A673 (cell line): ENCODE measurements around the gene OLAH.
"Not testable (repeated sequence)": the region's sequence is repeated elsewhere in the genome, so short reads cannot be mapped to it uniquely, and the experiment has no call there.

Source experiments
- CTCF ChIP-seq: fragments of 300-800, 200-600 bp; sonication (generic); conservative IDR thresholded peaks from 2 replicates; pipeline ENCODE4 v1.5.1; 2017; ENCODE audit warnings: low read depth, mild to moderate bottlenecking, antibody characterized with exemption, low read length, moderate library complexity, mixed read lengths
- EZH2 ChIP-seq: fragments of 200-600 bp; sonication (generic); IDR thresholded peaks from 2 replicates; pipeline ENCODE4 v1.6.1; 2017; ENCODE audit warnings: borderline replicate concordance, low read depth, mild to moderate bottlenecking, mixed read lengths, antibody characterized with exemption, low read length; ENCODE audit not compliant: poor library complexity, severe bottlenecking

- TF ChIP-seq CTCF, EZH2: not testable (repeated sequence)
Measured at GRCh38 chr10:15023079-15023478, 20.7 kb upstream of the OLAH start.
